HT1080 (cell line): ENCODE data around the gene PEX12. TPM values are rescaled to one million over a fixed set of nuclear protein-coding genes. Genes with fewer than 3 reads are reported as not detected.
A peak's percentile ranks its signal among the peaks of the same experiment; 100 is the strongest.
"Not testable (repeated sequence)": the region's sequence is repeated elsewhere in the genome, so short reads cannot be mapped to it uniquely, and the experiment has no call there.

Experiments used
- DNase-seq: peaks from one replicate; pipeline ENCODE4 v3.0.0-alpha.2; 2015; ENCODE audit warnings: low read depth
- total RNA-seq: library from RNA; depleted of rRNA; stranded (reverse); fragments of >200 nt; shearing (Covaris generic); gene quantifications from 2 replicates; pipeline ENCODE4 v1.2.3, GENCODE V29; 2014

PEX12 gene
- total RNA-seq, 1 experiment from 2014 or later = 9.9 TPM

DNA sequence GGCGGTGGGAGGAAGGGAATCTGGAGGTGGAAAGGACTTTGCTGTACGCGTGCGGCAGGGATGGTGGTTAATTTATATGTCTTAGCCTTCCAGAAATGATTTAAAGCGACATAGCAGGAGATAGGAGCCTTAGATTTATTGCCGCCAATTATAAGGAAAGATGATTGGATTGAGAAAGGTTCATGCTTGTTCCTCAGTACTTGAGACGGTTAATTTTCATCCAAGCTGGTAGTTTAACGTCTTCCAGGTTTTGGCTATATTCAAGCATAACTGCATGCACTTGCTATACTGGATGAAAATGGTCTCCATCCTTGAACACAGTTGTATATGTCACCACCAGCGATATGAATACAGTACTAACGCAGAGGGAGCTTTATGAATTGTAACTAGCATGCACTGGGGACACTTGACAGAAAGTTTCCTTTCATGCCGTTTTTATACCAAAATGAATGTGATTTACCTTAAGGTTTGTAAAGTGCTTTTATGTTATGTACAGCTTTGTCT is 610 bp upstream of the PEX12 start:
- no peak for DNase-seq

DNA sequence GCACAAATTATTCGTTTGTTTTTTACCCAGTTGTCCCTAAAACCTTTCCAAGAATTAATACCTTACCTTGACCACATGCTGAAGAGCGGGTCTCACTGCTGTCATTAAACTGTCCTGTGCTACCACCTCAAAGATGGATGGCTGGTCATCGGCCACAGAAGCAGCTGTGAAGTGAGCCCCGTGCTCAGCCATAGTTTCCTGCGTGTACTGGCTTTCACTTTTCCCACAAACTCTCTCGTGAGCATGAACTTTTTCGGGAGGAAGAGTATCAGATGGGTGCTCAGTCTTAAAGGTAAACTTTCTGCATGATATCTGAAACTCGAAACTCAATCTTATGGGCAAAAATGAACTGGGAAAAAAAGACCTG is 558 bp downstream of the PEX12 start:
- DNase-seq = no peak

DNA sequence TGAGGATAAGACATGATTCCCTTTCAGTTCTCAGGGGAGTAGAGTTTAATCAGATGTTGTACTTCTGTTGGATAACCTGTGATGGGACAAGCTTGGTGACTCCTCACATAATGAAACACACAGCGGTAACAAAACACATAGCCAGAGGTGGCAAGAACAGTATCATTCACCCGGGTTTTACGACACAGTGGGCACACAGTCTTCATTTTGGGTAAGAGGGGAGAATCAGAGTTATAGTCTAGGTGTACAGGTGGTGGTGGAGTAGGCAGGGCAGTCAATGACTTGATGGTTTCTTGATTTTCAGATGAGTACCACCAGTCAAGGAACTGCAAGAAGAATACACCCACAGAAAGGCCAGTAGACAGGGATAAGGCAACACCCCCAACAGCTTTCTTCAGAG is 2.6 kb downstream of the PEX12 start:
- no peak for DNase-seq

- DNase-seq = no peak
These were observed 9.0 kb downstream of the PEX12 start for GRCh38 chr17:35569405-35569804.

- peak; percentile 35 for DNase-seq
These were observed 9.8 kb downstream of the PEX12 start for GRCh38 chr17:35568561-35568960.

DNA sequence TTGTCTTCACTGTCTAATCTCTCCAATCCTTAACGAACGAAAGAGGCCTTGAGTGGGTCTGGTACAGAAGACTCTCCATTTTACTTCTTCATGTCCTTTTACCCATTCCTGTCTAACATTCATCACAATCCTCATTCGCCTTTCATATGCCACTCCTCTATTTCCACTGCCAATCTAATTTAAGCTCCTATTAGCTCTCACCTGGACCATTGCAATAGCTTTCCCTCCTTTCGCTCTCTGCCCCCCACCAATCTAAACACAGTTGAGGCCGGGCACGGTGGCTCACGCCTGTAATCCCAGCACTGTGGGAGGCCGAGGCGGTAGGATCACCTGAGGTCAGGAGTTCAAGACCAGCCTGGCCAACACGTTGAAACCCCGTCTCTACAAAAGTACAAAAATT is 11.4 kb downstream of the PEX12 start:
- no peak for DNase-seq

DNA sequence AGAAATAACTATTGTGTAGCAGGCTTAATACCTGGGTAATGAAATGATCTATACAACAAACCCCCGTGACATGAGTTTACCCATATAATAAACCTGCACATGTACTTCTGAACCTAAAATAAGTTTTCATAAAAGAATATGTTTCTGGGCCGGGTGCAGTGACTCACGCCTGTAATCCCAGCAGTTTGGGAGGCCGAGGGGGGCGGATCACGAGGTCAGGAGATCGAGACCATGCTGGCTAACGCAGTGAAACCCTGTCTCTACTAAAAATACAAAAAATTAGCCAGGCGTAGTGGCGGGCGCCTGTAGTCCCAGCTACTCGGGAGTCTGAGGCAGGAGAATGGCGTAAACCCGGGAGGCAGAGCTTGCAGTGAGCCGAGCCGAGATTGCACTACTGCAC is 15.2 kb downstream of the PEX12 start:
- DNase-seq = not testable (repeated sequence)

DNA sequence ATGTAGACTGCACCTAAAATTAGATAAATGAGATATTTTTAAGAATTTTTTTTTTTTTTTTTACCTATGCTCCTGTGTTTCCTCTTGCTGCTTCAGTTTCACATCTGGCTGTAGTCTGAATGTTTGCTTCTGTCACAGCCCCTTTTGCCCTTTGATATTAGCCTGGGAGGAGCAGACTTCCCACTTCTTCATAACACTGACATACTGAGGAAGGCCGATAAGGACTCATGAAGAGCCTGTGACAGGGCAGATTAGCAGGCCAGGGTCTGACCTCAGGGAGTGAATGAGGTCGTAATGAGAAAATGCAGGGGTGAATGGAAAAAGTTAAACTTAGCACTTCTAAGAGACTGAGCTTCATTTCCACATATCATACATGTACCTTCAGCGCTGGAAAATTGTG is 17.7 kb downstream of the PEX12 start, which contains the start of gene SLFN14:
SLFN14 (minus strand) TSS at position 117 of the 400 bp plus-strand sequence. CDS start 2,757 bp downstream, outside the sequence.
- DNase-seq = no peak

DNA sequence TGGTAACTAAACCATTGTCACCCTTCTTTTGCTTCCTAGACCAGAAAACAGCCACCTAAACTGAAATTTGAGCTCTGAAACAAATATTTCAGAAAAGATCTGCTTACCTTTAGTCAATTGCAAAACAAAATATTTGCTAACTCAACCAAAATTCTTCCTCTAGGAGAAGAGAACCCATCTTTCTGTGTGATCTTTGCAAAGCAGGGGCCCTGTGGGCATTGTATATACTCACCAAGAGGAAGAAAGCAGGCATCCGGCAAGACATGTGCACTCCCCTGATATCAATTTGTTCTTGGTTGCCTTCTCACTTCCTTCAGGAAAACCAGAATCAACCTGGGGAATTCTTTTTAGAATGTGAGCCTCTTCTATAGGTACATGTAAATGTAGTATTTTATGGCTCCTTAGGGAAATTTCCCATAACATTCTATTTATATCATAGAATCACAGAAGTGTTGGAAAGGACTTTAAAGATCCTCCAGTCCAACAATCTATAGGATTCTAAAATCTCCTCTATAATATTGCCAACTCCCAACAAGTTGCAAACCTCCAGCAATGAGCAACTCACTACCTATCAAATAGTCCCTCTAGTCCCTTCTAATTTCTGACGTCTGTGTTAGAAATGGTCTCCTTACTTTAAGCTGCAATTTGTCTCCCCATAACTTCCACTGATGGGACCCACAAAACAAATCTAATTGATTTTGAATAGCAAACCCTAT is 18.7 kb downstream of the PEX12 start:
- no peak for DNase-seq

DNA sequence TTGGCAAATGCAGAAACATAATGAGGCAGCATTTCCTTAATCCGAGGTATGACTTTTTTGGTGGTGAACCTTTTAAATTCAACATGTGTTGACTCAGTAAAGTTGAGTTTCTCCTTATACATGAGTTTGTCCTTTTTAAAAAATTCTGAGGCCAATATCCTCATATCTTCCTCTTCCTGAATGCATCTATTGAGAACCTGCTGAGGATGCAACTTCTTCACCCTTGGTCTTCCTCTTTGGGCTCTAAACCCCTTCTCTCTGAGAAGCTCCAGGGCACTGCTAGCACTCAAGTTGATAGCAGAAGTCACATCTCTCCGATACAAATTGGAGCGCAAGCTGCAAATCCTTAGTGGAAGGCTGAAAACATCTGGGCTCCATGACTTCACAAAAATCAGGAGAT is 21.0 kb downstream of the PEX12 start:
- no peak for DNase-seq

DNA sequence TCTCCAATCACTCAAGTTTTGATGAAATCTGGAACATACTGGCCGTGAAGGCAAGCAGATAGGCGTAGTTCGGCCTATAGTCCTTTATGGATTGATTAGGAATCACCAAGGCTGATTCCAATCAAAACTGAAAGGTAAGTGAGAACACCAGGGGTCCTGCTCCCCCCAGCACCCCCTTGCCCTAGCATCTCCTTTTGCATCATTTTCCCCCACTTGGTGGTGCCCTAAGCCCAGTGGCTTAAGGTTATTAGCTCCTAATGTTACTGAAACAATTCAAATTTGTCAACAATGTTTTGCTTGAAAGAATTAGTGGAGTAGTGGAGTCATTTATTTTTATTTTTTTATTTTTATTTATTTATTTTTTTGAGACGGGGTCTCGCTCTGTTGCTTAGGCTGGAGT is 22.7 kb downstream of the PEX12 start:
- no peak for DNase-seq

DNA sequence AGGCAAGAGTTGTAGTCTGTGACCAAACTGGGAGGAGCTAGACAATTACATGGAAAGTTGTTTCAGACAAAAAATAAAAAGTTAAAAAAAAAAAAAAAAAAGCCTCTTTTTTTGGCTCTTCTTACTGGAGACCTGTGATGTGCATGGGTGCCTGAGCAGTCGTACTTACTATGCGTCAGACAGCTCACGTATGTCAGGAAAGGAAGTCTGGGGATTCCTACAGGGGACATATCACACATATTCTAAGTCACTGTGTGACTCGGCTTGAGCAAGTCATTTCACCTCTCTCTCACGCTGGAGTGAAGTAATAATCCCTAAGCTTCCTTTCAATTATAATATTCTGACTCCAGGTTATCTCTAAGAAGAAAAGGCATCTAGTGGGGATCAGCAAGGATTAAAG is 23.7 kb downstream of the PEX12 start:
- DNase-seq = peak; percentile 23

- no peak for DNase-seq
These were observed 25.1 kb downstream of the PEX12 start for GRCh38 chr17:35553310-35553709.

- no peak for DNase-seq
These were observed 29.4 kb downstream of the PEX12 start for GRCh38 chr17:35548978-35549377.

GRCh38 chr17:35548208-35548810 is 30.1 kb downstream of the PEX12 start:
- no peak for DNase-seq

DNA sequence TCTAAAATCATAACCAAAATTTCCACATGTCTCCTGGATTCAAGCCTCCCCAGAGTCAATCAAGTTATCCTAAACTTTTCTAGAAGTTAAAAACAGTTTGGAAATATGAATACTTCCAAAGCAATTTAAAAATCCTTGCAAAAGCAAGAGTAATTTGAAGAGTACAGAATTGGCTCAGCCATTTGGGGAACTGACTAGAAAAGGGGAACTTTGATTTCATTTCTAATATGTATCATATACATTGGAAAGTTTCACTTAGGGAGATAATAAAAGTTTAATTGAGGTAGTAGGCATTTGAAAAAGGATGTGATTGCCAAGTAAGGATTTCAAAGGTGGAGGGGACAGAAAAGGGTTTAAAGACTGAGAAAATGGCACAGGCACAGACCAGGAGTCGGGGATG is 31.9 kb downstream of the PEX12 start:
- DNase-seq = no peak

DNA sequence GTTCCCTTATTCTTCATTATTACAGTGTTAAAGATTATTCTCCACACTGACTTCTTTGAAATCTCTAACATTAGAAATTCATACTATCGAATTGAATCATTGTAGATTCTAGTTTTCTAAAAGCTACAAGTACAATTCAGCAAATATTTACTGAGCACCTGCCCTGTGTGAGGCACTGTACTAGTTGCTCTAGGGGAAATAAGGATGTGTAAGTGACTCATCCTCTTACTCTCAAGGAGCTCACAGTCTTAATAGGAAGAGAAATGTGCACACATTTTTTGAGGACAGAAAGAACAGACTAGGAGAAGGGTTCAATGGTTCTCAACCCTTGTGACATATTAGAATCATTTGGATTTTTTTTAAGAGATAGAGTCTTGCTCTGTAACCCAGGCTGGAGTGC is 33.2 kb downstream of the PEX12 start:
- no peak for DNase-seq

DNA sequence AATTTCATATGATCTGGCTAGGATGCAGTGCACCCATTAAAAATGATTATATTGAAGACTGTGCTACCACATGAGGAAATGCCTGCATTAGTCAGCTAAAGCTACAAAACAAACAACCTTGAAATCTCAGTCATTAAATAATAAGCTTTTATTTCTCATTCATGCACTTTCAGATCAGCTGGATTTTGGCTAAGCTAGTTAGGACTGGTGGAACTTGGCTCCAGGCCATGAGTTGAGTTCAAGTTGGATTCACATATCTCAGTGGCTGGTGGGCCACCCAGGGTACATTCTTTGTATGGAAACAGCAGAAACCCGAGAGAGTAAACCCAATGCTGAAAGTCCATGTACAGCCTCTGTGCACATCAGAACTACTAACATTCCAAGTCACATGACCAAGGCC is 34.5 kb downstream of the PEX12 start:
- no peak for DNase-seq

DNA sequence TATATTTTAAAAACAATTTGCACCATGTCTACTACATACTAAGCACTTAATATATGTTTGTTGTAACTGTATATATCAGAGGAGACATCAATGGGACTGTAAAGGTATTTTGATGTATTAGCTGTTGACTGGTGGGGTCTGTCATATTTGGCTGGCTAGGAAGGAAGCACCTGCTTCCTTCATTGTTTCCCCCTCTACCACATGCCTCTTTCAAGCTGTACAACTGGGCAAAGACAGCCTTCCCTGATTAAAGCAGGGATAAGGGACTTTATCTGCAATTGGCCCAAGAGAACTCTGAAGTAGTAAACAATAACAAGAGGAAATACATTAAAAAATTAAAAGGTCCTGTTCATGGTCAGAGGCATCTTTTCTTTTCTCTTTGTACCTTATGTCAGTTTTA is 35.4 kb downstream of the PEX12 start:
- no peak for DNase-seq

DNA sequence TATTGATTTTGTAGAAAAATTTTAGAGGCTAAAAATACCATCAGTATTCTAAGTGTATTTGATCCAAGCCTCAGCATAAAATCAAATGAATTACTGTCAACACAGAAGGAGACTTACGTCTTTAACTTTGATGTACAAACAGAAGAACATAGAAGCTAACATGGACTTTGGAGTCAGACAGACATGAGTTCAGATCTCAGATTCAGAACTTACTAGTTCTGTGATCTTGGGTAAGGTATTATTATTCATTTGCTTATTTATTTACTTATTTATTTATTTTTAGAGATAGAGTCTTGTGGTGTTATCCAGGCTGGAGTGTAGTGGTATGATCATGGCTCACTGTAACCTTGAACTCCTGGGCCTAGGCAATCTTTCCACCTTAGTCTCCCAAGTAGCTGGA is 36.9 kb downstream of the PEX12 start:
- no peak for DNase-seq

GRCh38 chr17:35540589-35541404 is 37.6 kb downstream of the PEX12 start:
- DNase-seq = peak; percentile 59

- DNase-seq = no peak
These were observed 38.7 kb downstream of the PEX12 start for GRCh38 chr17:35539659-35540026.
